ENCODE measurements around the gene SNRNP35.

SNRNP35 gene

GRCh38 chr12:123433615-123434014, 24.3 kb upstream of the SNRNP35 start:
- TF ChIP-seq CTCF (IDR thresholded peaks at IDR 0.05; ENCODE audit: low read depth, low read length): no peak
- no peak overlapping the region for H3K4me3 ChIP-seq (ENCODE audit: low read depth, low read length)

GRCh38 chr12:123435636-123436016, 22.3 kb upstream of the SNRNP35 start:
- TF ChIP-seq CTCF (IDR thresholded peaks at IDR 0.05; ENCODE audit: low read depth, low read length): no peak
- H3K4me3 ChIP-seq (ENCODE audit: low read depth, low read length): peak overlapping the region; percentile 88

- TF ChIP-seq CTCF (IDR thresholded peaks at IDR 0.05; ENCODE audit: low read depth, low read length): no peak
Observed at GRCh38 chr12:123436017-123436964, 21.6 kb upstream of the SNRNP35 start, which contains the start of gene RILPL2. Gene RILPL2, minus strand, starts transcription at chr12:123436684. Its CDS starts 264 bp downstream, at chr12:123436420.

GRCh38 chr12:123441523-123442164, 16.3 kb upstream of the SNRNP35 start:
- H3K4me3 ChIP-seq (ENCODE audit: low read depth, low read length): no peak overlapping the region
- no peak for TF ChIP-seq CTCF (IDR thresholded peaks at IDR 0.05; ENCODE audit: low read depth, low read length)

More at GRCh38 chr12:123436017-123436964, 21.6 kb upstream of the SNRNP35 start, which contains the start of gene RILPL2:
- H3K4me3 ChIP-seq (ENCODE audit: low read depth, low read length): peak within 1 kb of the TSS; percentile 88

GRCh38 chr12:123442774-123443173, 15.2 kb upstream of the SNRNP35 start:
- TF ChIP-seq CTCF (IDR thresholded peaks at IDR 0.05; ENCODE audit: low read depth, low read length): no peak
- no peak overlapping the region for H3K4me3 ChIP-seq (ENCODE audit: low read depth, low read length)

- H3K4me3 ChIP-seq (ENCODE audit: low read depth, low read length): no peak overlapping the region
- TF ChIP-seq CTCF (IDR thresholded peaks at IDR 0.05; ENCODE audit: low read depth, low read length): no peak
Observed at GRCh38 chr12:123444092-123445026, 13.6 kb upstream of the SNRNP35 start.

Measured in WI38 (cell line).